Trophoblast cell (in vitro differentiated cells and primary cell): ENCODE measurements around the gene SYT15B.
"Not testable (repeated sequence)": the region's sequence is repeated elsewhere in the genome, so short reads cannot be mapped to it uniquely, and the experiment has no call there.

Source experiments
- DNase-seq, 2 donors: peaks; one replicate each; pipeline ENCODE4 v3.0.0-alpha.2; 2016
- H2AFZ ChIP-seq: 2 replicates; pipeline ENCODE4 v1.6.1; 2013; ENCODE audit warnings: low read length, moderate library complexity, mild to moderate bottlenecking; ENCODE audit not compliant: insufficient read depth, poor library complexity
- H2AK5ac ChIP-seq: 2 replicates; pipeline ENCODE4 v1.6.1; 2013; ENCODE audit warnings: mild to moderate bottlenecking, low read length
- H2BK120ac ChIP-seq: 2 replicates; pipeline ENCODE4 v1.6.1; 2013; ENCODE audit warnings: low read length, mild to moderate bottlenecking, moderate library complexity; ENCODE audit not compliant: insufficient read depth, poor library complexity
- H2BK12ac ChIP-seq: 2 replicates; pipeline ENCODE4 v1.6.1; 2013; ENCODE audit warnings: mild to moderate bottlenecking, low read length, moderate library complexity
- H2BK5ac ChIP-seq: 2 replicates; pipeline ENCODE4 v1.6.1; 2013; ENCODE audit warnings: low read length, low read depth, moderate library complexity, mild to moderate bottlenecking; ENCODE audit not compliant: poor library complexity
- H3K14ac ChIP-seq: 2 replicates; pipeline ENCODE4 v1.6.1; 2013; ENCODE audit warnings: mild to moderate bottlenecking, low read length
- H3K18ac ChIP-seq: 2 replicates; pipeline ENCODE4 v1.6.1; 2013; ENCODE audit warnings: mild to moderate bottlenecking, low read length
- H3K23ac ChIP-seq: 2 replicates; pipeline ENCODE4 v1.6.1; 2013; ENCODE audit warnings: low read length
- H3K27ac ChIP-seq: 2 replicates; pipeline ENCODE4 v1.5.1; 2013; ENCODE audit warnings: low read depth, mild to moderate bottlenecking, inconsistent platforms, low read length, moderate library complexity
- H3K27me3 ChIP-seq: 2 replicates; pipeline ENCODE4 v1.6.1; 2013; ENCODE audit warnings: inconsistent platforms, mild to moderate bottlenecking, low read length, moderate library complexity; ENCODE audit not compliant: insufficient read depth
- H3K36me3 ChIP-seq, 2 experiments: 1 replicate in 1 of 2; 2 replicates in 1 of 2; pipeline ENCODE4 v1.6.1; 2013; ENCODE audit warnings: low read length in 2 of 2, mild to moderate bottlenecking in 2 of 2, moderate library complexity in 1 of 2; ENCODE audit not compliant: insufficient read depth in 2 of 2, control insufficient read depth in 1 of 2
- H3K4ac ChIP-seq: 2 replicates; pipeline ENCODE4 v1.6.1; 2013; ENCODE audit warnings: low read depth, mild to moderate bottlenecking, low read length, moderate library complexity
- H3K4me1 ChIP-seq, 2 experiments: 1 replicate in 1 of 2; 2 replicates in 1 of 2; pipeline ENCODE4 v1.6.1; 2013; ENCODE audit warnings: low read length in 2 of 2, mild to moderate bottlenecking in 2 of 2, moderate library complexity in 1 of 2; ENCODE audit not compliant: insufficient read depth in 2 of 2, control insufficient read depth in 1 of 2
- H3K4me2 ChIP-seq: 2 replicates; pipeline ENCODE4 v1.6.1; 2013; ENCODE audit warnings: inconsistent platforms, mild to moderate bottlenecking, low read length, moderate library complexity
- H3K4me3 ChIP-seq: 2 replicates; pipeline ENCODE4 v1.5.1; 2013; ENCODE audit warnings: mild to moderate bottlenecking, low read depth, low read length, inconsistent platforms
- H3K79me1 ChIP-seq: one replicate; pipeline ENCODE4 v1.6.1; 2013; ENCODE audit warnings: low read length
- H3K79me2 ChIP-seq: 2 replicates; pipeline ENCODE4 v1.6.1; 2013; ENCODE audit warnings: low read length, mild to moderate bottlenecking; ENCODE audit not compliant: control insufficient read depth, insufficient read depth, poor library complexity
- H3K9ac ChIP-seq: 2 replicates; pipeline ENCODE4 v1.6.1; 2013; ENCODE audit warnings: mild to moderate bottlenecking, low read length
- H3K9me3 ChIP-seq: 2 replicates; pipeline ENCODE4 v1.6.1; 2013; ENCODE audit warnings: low read depth, mild to moderate bottlenecking, control low read depth, inconsistent platforms, low read length; ENCODE audit not compliant: insufficient read depth
- H4K12ac ChIP-seq: 2 replicates; pipeline ENCODE4 v1.6.1; 2013; ENCODE audit warnings: low read depth, mild to moderate bottlenecking, low read length, moderate library complexity
- H4K8ac ChIP-seq: 2 replicates; pipeline ENCODE4 v1.6.1; 2013; ENCODE audit warnings: low read depth, mild to moderate bottlenecking, low read length, moderate library complexity
- H4K91ac ChIP-seq: one replicate; pipeline ENCODE4 v1.6.1; 2013; ENCODE audit warnings: low read depth, mild to moderate bottlenecking, low read length, moderate library complexity
- WGBS: extraction: QIAGEN DNeasy Blood & Tissue Kit; methylation state at CpG from one replicate; pipeline ENCODE4 v1.1.7; 2013; ENCODE audit warnings: missing lambda C conversion rate; ENCODE audit not compliant: insufficient read length, insufficient coverage; ENCODE audit errors: extremely low coverage; 5-methylcytosine and 5-hydroxymethylcytosine counted together

Gene SYT15B

DNA sequence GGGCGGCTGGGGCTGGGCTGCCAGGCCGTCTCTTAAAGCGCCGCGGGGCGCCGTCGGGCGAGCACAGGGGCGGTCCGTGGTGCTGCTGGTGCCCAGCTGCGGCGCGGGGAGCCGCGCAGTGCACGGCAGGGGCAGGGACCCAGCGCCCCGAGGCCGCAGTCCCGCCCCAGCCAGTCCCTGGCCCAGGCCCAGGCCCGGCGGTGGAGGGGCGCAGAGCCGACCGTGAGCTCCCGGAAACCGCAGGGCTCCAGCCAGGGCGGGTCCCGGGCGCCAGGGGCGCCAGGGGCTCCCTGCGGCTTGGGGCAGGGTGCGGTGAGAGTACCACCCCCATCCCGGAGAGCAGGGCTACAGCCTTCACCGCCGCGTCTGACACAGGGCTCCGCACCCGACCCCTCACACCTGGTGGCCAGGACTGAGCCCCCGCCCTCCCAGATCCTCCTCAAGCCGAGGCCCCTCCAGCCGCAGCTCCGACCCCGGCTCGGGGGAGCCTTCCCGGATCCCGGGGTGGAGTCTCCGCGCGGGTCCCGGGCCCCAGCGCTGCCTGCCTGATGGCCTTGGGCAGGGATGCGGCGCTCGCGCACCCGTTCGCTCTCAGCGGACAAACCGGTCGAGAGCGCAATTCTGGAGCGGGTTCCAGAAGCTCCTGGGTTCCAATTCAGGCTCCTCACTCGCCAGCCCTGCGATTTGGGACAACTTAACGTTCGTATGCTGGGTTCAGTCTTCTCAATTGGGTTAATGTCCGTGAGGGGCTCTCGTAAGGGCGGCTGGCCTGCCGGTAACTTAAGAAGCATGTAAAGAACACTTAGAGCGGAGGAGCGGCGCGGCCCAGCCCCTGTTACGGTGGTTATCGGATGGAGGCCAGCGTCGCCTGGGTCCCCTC lies 478 bp downstream of the SYT15B start:
- H3K79me1 ChIP-seq, H2BK5ac ChIP-seq, H3K79me2 ChIP-seq, H4K12ac ChIP-seq, H3K9ac ChIP-seq, H2BK120ac ChIP-seq, H3K4me3 ChIP-seq, H2BK12ac ChIP-seq, H3K18ac ChIP-seq, H2AK5ac ChIP-seq, DNase-seq, H3K23ac ChIP-seq, H3K14ac ChIP-seq, H3K9me3 ChIP-seq, H3K4me1 ChIP-seq, H3K36me3 ChIP-seq, H4K8ac ChIP-seq, H3K27me3 ChIP-seq, H3K4ac ChIP-seq, H2AFZ ChIP-seq, H3K27ac ChIP-seq: not testable (repeated sequence)
- H3K4me2 ChIP-seq, result peak overlapping the region; percentile 63
- peak overlapping the region; percentile 28 for H4K91ac ChIP-seq
- WGBS, result no CpG with 5 or more reads among the region's 80 CpGs

DNA sequence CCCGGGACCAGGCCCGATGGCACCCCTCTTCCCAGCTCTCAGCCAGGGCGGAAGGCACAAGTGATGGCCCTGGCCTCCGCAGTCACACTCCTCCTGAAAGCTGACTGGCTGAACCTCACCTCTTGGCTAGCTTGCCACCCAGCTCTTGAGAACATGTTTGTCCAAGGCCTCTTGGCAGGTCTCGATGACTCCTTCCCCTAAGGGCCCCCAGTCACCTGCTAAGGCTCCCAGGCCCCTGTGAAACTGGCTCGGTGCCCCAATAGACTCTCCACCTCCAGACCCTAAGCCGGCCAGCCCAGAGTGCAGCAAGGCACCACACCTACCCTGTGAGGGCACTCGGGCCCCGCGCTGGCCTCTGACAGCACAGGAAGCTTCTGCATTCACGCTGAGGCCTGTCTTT lies 4.5 kb downstream of the SYT15B start:
- not testable (repeated sequence) for H3K14ac ChIP-seq, H3K79me1 ChIP-seq, H3K9me3 ChIP-seq, H3K79me2 ChIP-seq, H4K12ac ChIP-seq, H3K36me3 ChIP-seq, H3K23ac ChIP-seq, H4K91ac ChIP-seq, H2BK5ac ChIP-seq, H2BK120ac ChIP-seq, H3K27ac ChIP-seq, H2BK12ac ChIP-seq, H3K9ac ChIP-seq, H3K4me2 ChIP-seq, H3K18ac ChIP-seq, DNase-seq, H4K8ac ChIP-seq, H3K4ac ChIP-seq, H2AK5ac ChIP-seq, H3K27me3 ChIP-seq, H2AFZ ChIP-seq, H3K4me1 ChIP-seq, H3K4me3 ChIP-seq
- no CpG with 5 or more reads among the region's 11 CpGs for WGBS

DNA sequence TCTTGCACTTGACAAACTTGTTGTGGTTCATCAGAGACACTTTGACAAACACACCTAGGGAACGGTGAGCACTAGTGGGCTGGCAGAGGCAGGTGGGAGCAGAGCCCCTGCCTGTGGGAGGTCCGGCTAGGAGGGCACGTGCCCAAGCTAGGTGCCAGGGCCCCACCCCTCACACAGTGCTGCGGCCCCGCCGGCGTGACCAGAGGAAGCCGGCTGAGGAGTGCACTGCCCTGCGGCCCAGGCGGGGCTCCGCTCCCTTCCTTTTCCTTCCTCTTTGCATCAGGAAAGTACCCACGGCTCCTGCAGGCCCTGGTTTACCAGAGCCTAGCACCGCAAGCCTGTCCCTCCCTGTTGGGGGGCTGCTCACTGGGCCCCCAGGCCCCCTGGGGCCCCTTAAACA lies 7.2 kb downstream of the SYT15B start:
- H4K91ac ChIP-seq, H3K23ac ChIP-seq, DNase-seq, H2BK12ac ChIP-seq, H3K9ac ChIP-seq, H4K8ac ChIP-seq, H3K4me3 ChIP-seq, H3K4me1 ChIP-seq, H3K4ac ChIP-seq, H2AK5ac ChIP-seq, H2AFZ ChIP-seq, H3K14ac ChIP-seq, H2BK120ac ChIP-seq, H3K9me3 ChIP-seq, H3K27me3 ChIP-seq, H3K18ac ChIP-seq, H3K36me3 ChIP-seq, H3K27ac ChIP-seq, H3K79me2 ChIP-seq, H2BK5ac ChIP-seq, H3K79me1 ChIP-seq, H3K4me2 ChIP-seq, H4K12ac ChIP-seq: not testable (repeated sequence)
- no CpG with 5 or more reads among the region's 13 CpGs for WGBS

GRCh38 chr10:47753871-47754270 lies 9.5 kb downstream of the SYT15B start:
- H3K79me1 ChIP-seq, H3K27ac ChIP-seq, H4K91ac ChIP-seq, H3K4me2 ChIP-seq, H3K23ac ChIP-seq, H3K4me1 ChIP-seq, H2BK120ac ChIP-seq, H3K18ac ChIP-seq, H3K36me3 ChIP-seq, H4K8ac ChIP-seq, H2AFZ ChIP-seq, H3K9ac ChIP-seq, H3K4me3 ChIP-seq, H2BK12ac ChIP-seq, DNase-seq, H3K9me3 ChIP-seq, H2AK5ac ChIP-seq, H3K79me2 ChIP-seq, H4K12ac ChIP-seq, H2BK5ac ChIP-seq, H3K4ac ChIP-seq, H3K14ac ChIP-seq, H3K27me3 ChIP-seq: not testable (repeated sequence)
- no CpG with 5 or more reads among the region's 24 CpGs for WGBS
